ENCODE results near the gene VEZF1.

GRCh38 chr17:57943140-57943539 lies 44.9 kb downstream of the VEZF1 start:
- TF ChIP-seq CTCF (IDR thresholded peaks at IDR 0.05; ENCODE audit: low read depth, low read length) (no peak), EZH2phosphoT487 (IDR thresholded peaks at IDR 0.05; ENCODE audit: low read depth) (no peak)

Measured in OCI-LY3 (cell line).